HepG2 (cell line): ENCODE results near the gene CALU. TPM values are rescaled to one million over a fixed set of nuclear protein-coding genes. Genes with fewer than 3 reads are reported as not detected.

Source experiments
- ATAC-seq: fragments of 200-7000 bp; cut with Tn5 transposase; 3 replicates; pipeline ENCODE4 v1.9.1; 2020; ENCODE audit warnings: mild to moderate bottlenecking, moderate library complexity
- BruUV-seq: library from RNA; stranded (reverse); fragments of 400-500 nt; replicated peaks from 2 replicates; lab custom pipeline; 2021; lab: Mats Ljungman, UMichigan
- CTCF ChIA-PET: fragments of 300-600 bp; formaldehyde crosslinking; extraction: SDS; loops from one replicate; lab custom pipeline; 2021; ENCODE audit warnings: low total read pairs, inconsistent platforms, low intra/inter-chr PET ratio; lab: Yijun Ruan, JAX
- POLR2A ChIA-PET: fragments of 350-600 bp; sonication (Branson Sonifier 250); formaldehyde crosslinking; loops from one replicate; lab custom pipeline; 2020; ENCODE audit warnings: antibody characterized with exemption, inconsistent platforms; lab: Yijun Ruan, JAX
- DNase-seq: peaks from one replicate; pipeline ENCODE4 v3.0.0-alpha.2; 2015; ENCODE audit warnings: low spot score
- FAIRE-seq: peaks from 3 replicates; lab custom pipeline; 2011; peaks lifted over from hg19 to GRCh38; lab: Jason Lieb, UNC
- H2AFZ ChIP-seq: one replicate; pipeline ENCODE4 v1.6.1; 2011; ENCODE audit warnings: low read length, inconsistent platforms
- H3K27ac ChIP-seq: fragments of 300-600 bp; 3 replicates; pipeline ENCODE4 v1.8.0; 2011; ENCODE audit warnings: mixed run types, mild to moderate bottlenecking, mixed read lengths, low read length, inconsistent platforms; ENCODE audit not compliant: insufficient read depth; ENCODE audit errors: extremely low read length
- H3K27me3 ChIP-seq, 2 experiments: fragments of 200-600 bp in 1 of 2; 2 replicates in 1 of 2; 3 replicates in 1 of 2; pipeline versions ENCODE4 v1.6.0 to v1.8.0; 2011; ENCODE audit warnings: low read length in 2 of 2, mild to moderate bottlenecking in 2 of 2, moderate library complexity in 2 of 2, inconsistent platforms in 1 of 2; ENCODE audit not compliant: insufficient read depth in 2 of 2, control insufficient read depth in 1 of 2
- H3K36me3 ChIP-seq, 2 experiments: fragments of 200-600 bp in 1 of 2; replicated peaks in 1 of 2; 2 replicates in 1 of 2; 3 replicates in 1 of 2; pipeline versions ENCODE4 v1.5.1 to v1.8.0; 2011; ENCODE audit warnings: low read length in 2 of 2, inconsistent platforms in 1 of 2; ENCODE audit not compliant: insufficient read depth in 2 of 2, control insufficient read depth in 1 of 2
- H3K4me1 ChIP-seq: 2 replicates; pipeline ENCODE4 v1.5.1; 2012; ENCODE audit warnings: low read length, inconsistent platforms; ENCODE audit not compliant: insufficient read depth
- H3K4me2 ChIP-seq: 2 replicates; pipeline ENCODE4 v1.6.0; 2011; ENCODE audit warnings: low read depth, low read length, inconsistent platforms
- H3K4me3 ChIP-seq, 3 experiments: fragments of 200-600 bp in 1 of 3; sonication (generic), shearing (Covaris generic) in 1 of 3; replicated peaks in 1 of 3; 2 replicates each; pipeline ENCODE4 v1.5.1; 2011 to 2016; ENCODE audit warnings: low read length in 3 of 3, inconsistent platforms in 2 of 3, low read depth in 2 of 3, mild to moderate bottlenecking in 2 of 3, control low read depth in 1 of 3, mixed read lengths in 1 of 3; ENCODE audit not compliant: insufficient read depth in 1 of 3
- H3K79me2 ChIP-seq: one replicate; pipeline ENCODE4 v1.6.1; 2011; ENCODE audit warnings: low read length, inconsistent platforms; ENCODE audit not compliant: insufficient read depth
- H3K9ac ChIP-seq: 2 replicates; pipeline ENCODE4 v1.6.0; 2011; ENCODE audit warnings: mild to moderate bottlenecking, low read depth, low read length, inconsistent platforms; ENCODE audit not compliant: insufficient read depth
- H3K9me3 ChIP-seq: 2 replicates; pipeline ENCODE4 v1.5.1; 2012; ENCODE audit warnings: mild to moderate bottlenecking, low read length
- H4K20me1 ChIP-seq: 2 replicates; pipeline ENCODE4 v1.6.0; 2011; ENCODE audit warnings: inconsistent platforms, mild to moderate bottlenecking, low read length, moderate library complexity; ENCODE audit not compliant: insufficient read depth
- KAT8 ChIP-seq: IDR thresholded peaks from 2 replicates; pipeline ENCODE4 v1.6.1; 2016; ENCODE audit warnings: missing genetic modification reagents, missing compliant biosample characterization
- NCOA1 ChIP-seq: sonication (generic); formaldehyde crosslinking; IDR thresholded peaks from 2 replicates; pipeline ENCODE4 v1.9.0; 2021; ENCODE audit warnings: missing genetic modification reagents
- PAWR ChIP-seq: sonication (generic); formaldehyde crosslinking; IDR thresholded peaks from 2 replicates; pipeline ENCODE4 v1.4.0; 2020; ENCODE audit warnings: missing genetic modification reagents, mild to moderate bottlenecking, borderline replicate concordance
- PHF5A ChIP-seq: IDR thresholded peaks from one replicate; pipeline ENCODE4 v1.6.1; 2018; ENCODE audit warnings: low read depth, missing genetic modification reagents; ENCODE audit not compliant: unreplicated experiment
- TEAD2 ChIP-seq: sonication (generic); formaldehyde crosslinking; IDR thresholded peaks from 2 replicates; pipeline ENCODE4 v1.9.0; 2021; ENCODE audit warnings: missing genetic modification reagents
- WIZ ChIP-seq: sonication (generic); formaldehyde crosslinking; IDR thresholded peaks from 2 replicates; pipeline ENCODE4 v1.5.1; 2020; ENCODE audit warnings: mild to moderate bottlenecking, missing genetic modification reagents
- ZKSCAN5 ChIP-seq: sonication (generic); formaldehyde crosslinking; IDR thresholded peaks from 2 replicates; pipeline ENCODE4 v1.5.1; 2020; ENCODE audit warnings: mild to moderate bottlenecking, missing genetic modification reagents
- ZNF205 ChIP-seq: IDR thresholded peaks from 2 replicates; pipeline ENCODE4 v1.6.1; 2018; ENCODE audit warnings: missing biosample characterization, missing genetic modification reagents
- ZNF549 ChIP-seq: sonication (generic); formaldehyde crosslinking; IDR thresholded peaks from 2 replicates; pipeline ENCODE4 v1.5.0; 2020; ENCODE audit warnings: missing genetic modification reagents
- ZNF557 ChIP-seq: sonication (generic); formaldehyde crosslinking; IDR thresholded peaks from 2 replicates; pipeline ENCODE4 v1.4.0; 2020; ENCODE audit warnings: missing genetic modification reagents
- whole genome bisulfite sequencing: methylation state at CpG from one replicate; pipeline ENCODE4 v1.1.6; 2017; ENCODE audit warnings: low lambda C conversion rate; 5-methylcytosine and 5-hydroxymethylcytosine counted together
- in situ Hi-C: cut with HindIII; loops from 2 replicates; pipeline ENCODE4 v1.10.0; 2017; ENCODE audit warnings: low pct_unique_long_range_greater_than_20kb; ENCODE audit not compliant: extremely low pct_ligation_motif_present
- intact Hi-C: fragments of 100-400 bp; cut with micrococcal nuclease; formaldehyde crosslinking; loops from one replicate; pipeline ENCODE4 v1.10.0; 2022; ENCODE audit not compliant: unreplicated experiment
- polyA plus RNA-seq, 8 experiments: library from polyadenylated mRNA; depleted of rRNA in 3 of 8; stranded (reverse) in 7 of 8; unstranded in 1 of 8; fragments of >200 nt; fragmentation: Illumina TruSeq in 4 of 8; extraction: Trizol in 4 of 8; gene quantifications; 2 replicates each; pipeline versions ENCODE4 v1.2.1 to v1.2.3, GENCODE V29; 2011 to 2016; ENCODE audit warnings: low read depth in 4 of 8, missing spikeins in 1 of 8, mixed read lengths in 1 of 8; ENCODE audit not compliant: insufficient read depth in 1 of 8
- total RNA-seq, 5 experiments: library from RNA; depleted of rRNA; stranded (reverse); fragments of >200 nt; fragmentation: Illumina TruSeq; extraction: Trizol; gene quantifications; 2 replicates each; pipeline ENCODE4 v1.2.3, GENCODE V29; 2016; ENCODE audit warnings: low read depth in 1 of 5

The CALU gene
- total and polyA plus RNA-seq, 2 of the 13 experiments (the other 11 are each of a cell fraction or from before 2014, with no cell fraction given) = 198 to 252 TPM

GRCh38 chr7:128790315-128791041 lies 51.3 kb downstream of the CALU start:
- ChIA-PET POLR2A (interaction anchor here (1.1 kb wide), 1 partner anchor 52 kb away, joined by 3 read pairs; the partner anchor contains the start of gene CALU), CTCF (no interaction called here)
- Histone ChIP-seq H3K79me2 (no peaks in the 10 kb centered on the region), H3K4me2 (peak overlapping the region; percentile 94), H2AFZ (no peak overlapping the region), H3K4me1 (peaks cover 17% of the 10 kb centered on the region), H3K9ac (no peak overlapping the region), H4K20me1 (no peaks in the 10 kb centered on the region), H3K9me3 (no peaks in the 10 kb centered on the region), H3K27me3 (peaks cover 5 to 32% of the 10 kb centered on the region in 2 experiments; a peak in 4 of 5 replicates), H3K4me3 (peak overlapping the region; percentile 59 to 79 (median 65); a peak in 5 of 6 replicates), H3K36me3 (no peaks in the 10 kb centered on the region), H3K27ac (no peak overlapping the region)
- FAIRE-seq (no peak), DNase-seq (no peak), ATAC-seq (no peak)
- in situ Hi-C loops = loop anchor here (5.0 kb wide), 1 partner anchor 92 kb away; no protein-coding TSS in a partner anchor
- TF ChIP-seq ZNF557 (CRISPR knock-in tag) (no peak), WIZ (CRISPR knock-in tag) (no peak), TEAD2 (CRISPR knock-in tag) (no peak), NCOA1 (CRISPR knock-in tag) (no peak), KAT8 (CRISPR knock-in tag) (no peak), PHF5A (no peak), ZKSCAN5 (CRISPR knock-in tag) (no peak), ZNF205 (no peak), ZNF549 (no peak), PAWR (CRISPR knock-in tag) (no peak)
- WGBS = 66% methylated on average over 29 of the region's 45 CpGs
- intact Hi-C loops = no loop called here
- BruUV-seq = no TSS peak
